ENCODE measurements around the gene GRID2IP. TPM values are rescaled to one million over a fixed set of nuclear protein-coding genes. Genes with fewer than 3 reads are reported as not detected.
"Not testable (repeated sequence)": the region's sequence is repeated elsewhere in the genome, so short reads cannot be mapped to it uniquely, and the experiment has no call there.

Gene GRID2IP
- total RNA-seq, 1 donor from 2014 or later, result 0.13 TPM

- Mint-ChIP-seq H3K4me3 (ENCODE audit: unreplicated experiment) (no peak overlapping the region), H3K27ac (ENCODE audit: unreplicated experiment) (no peak overlapping the region), H3K36me3 (ENCODE audit: unreplicated experiment) (peaks cover 28% of the 10 kb centered on the region), H3K27me3 (ENCODE audit: unreplicated experiment) (no peaks in the 10 kb centered on the region), H3K4me1 (ENCODE audit: unreplicated experiment) (peaks cover 5% of the 10 kb centered on the region), H3K9me3 (ENCODE audit: unreplicated experiment) (no peaks in the 10 kb centered on the region)
- no peak for TF ChIP-seq CTCF (IDR thresholded peaks at IDR 0.05)
- no peak for DNase-seq (ENCODE audit: extremely low spot score, unreplicated experiment)
Observed at GRCh38 chr7:6460303-6460702, 91.0 kb downstream of the GRID2IP start.

DNA sequence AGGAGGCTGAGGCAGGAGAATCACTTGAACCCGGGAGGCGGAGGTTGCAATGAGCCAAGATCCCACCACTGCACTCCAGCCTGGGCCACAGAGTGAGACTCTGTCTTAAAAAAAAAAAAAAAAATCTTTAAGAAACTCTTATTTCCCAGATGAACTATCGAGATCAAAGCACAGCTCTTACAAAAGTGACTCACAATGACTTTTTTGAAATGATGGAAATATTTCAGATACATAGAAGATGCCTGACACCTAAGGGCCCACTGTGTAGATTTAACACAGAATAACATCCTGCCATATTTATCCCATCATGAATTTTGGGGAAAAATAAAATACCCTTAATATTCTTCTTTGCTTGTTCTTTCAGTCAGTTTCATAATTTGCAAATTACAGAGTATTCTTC, 92.6 kb downstream of the GRID2IP start:
- not testable (repeated sequence) for H3K4me3 Mint-ChIP-seq (ENCODE audit: unreplicated experiment); H3K4me1 Mint-ChIP-seq (ENCODE audit: unreplicated experiment)

DNA sequence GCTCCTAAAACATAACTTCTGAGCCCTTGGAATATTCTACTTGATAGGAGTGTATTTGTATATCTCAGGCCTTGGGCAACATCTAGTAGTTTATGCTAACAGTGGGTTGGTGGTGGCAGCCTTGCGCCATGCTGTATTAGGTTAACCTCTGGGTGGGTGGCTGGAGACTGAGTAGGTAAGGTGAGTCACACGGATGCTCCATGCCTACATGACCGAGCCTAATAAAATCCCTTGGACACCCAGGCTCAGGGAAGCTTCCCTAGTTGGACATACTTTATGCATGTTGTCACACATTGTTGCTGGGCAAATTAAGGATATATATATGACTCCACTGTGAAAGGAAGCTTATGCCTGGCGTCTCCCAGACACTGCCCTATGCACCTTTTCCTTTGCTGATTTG, 97.5 kb downstream of the GRID2IP start:
- H3K27me3 Mint-ChIP-seq (ENCODE audit: unreplicated experiment), result no peaks in the 10 kb centered on the region
- H3K9me3 Mint-ChIP-seq (ENCODE audit: unreplicated experiment), result no peaks in the 10 kb centered on the region
- H3K27ac Mint-ChIP-seq (ENCODE audit: unreplicated experiment), result no peak overlapping the region
- H3K4me3 Mint-ChIP-seq (ENCODE audit: unreplicated experiment), result no peak overlapping the region
- H3K36me3 Mint-ChIP-seq (ENCODE audit: unreplicated experiment), result no peaks in the 10 kb centered on the region
- peaks cover 2% of the 10 kb centered on the region for H3K4me1 Mint-ChIP-seq (ENCODE audit: unreplicated experiment)
- no peak for DNase-seq (ENCODE audit: extremely low spot score, unreplicated experiment)
- TF ChIP-seq CTCF (IDR thresholded peaks at IDR 0.05), result no peak

More for the DNA sequence above, 92.6 kb downstream of the GRID2IP start:
- peaks cover 25% of the 10 kb centered on the region for H3K36me3 Mint-ChIP-seq (ENCODE audit: unreplicated experiment)
- H3K27me3 Mint-ChIP-seq (ENCODE audit: unreplicated experiment); DNase-seq (ENCODE audit: extremely low spot score, unreplicated experiment); H3K9me3 Mint-ChIP-seq (ENCODE audit: unreplicated experiment); H3K27ac Mint-ChIP-seq (ENCODE audit: unreplicated experiment): not testable (repeated sequence)

GRCh38 chr7:6451224-6451705, 100.0 kb downstream of the GRID2IP start:
- TF ChIP-seq CTCF (IDR thresholded peaks at IDR 0.05), result no peak
- Mint-ChIP-seq H3K4me3 (ENCODE audit: unreplicated experiment) (no peak overlapping the region), H3K27ac (ENCODE audit: unreplicated experiment) (no peak overlapping the region), H3K27me3 (ENCODE audit: unreplicated experiment) (no peaks in the 10 kb centered on the region), H3K36me3 (ENCODE audit: unreplicated experiment) (no peaks in the 10 kb centered on the region), H3K9me3 (ENCODE audit: unreplicated experiment) (no peaks in the 10 kb centered on the region), H3K4me1 (ENCODE audit: unreplicated experiment) (peaks cover 9% of the 10 kb centered on the region)
- no peak for DNase-seq (ENCODE audit: extremely low spot score, unreplicated experiment)

DNA sequence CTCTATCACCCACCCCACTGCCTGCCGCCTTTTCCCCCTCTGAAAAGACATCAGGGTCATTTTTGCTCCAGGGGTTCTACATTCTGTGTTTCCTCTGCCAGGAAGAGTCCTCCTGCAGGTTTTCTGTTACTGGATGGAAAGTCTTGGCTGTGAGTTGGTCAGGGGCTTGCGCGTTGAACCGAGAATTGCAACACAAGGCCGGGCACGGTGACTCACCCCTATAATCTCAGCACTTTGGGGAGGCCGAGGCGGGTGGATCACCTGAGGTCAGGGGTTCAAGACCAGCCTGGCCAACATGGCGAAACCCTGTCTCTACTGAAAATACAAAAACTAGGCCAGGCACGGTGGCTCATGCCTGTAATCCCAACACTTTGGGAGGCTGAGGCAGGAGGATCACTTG, 100.7 kb downstream of the GRID2IP start:
- DNase-seq (ENCODE audit: extremely low spot score, unreplicated experiment); H3K27ac Mint-ChIP-seq (ENCODE audit: unreplicated experiment); H3K4me3 Mint-ChIP-seq (ENCODE audit: unreplicated experiment); H3K9me3 Mint-ChIP-seq (ENCODE audit: unreplicated experiment); H3K27me3 Mint-ChIP-seq (ENCODE audit: unreplicated experiment); H3K36me3 Mint-ChIP-seq (ENCODE audit: unreplicated experiment): not testable (repeated sequence)
- peaks cover 12% of the 10 kb centered on the region for H3K4me1 Mint-ChIP-seq (ENCODE audit: unreplicated experiment)

DNA sequence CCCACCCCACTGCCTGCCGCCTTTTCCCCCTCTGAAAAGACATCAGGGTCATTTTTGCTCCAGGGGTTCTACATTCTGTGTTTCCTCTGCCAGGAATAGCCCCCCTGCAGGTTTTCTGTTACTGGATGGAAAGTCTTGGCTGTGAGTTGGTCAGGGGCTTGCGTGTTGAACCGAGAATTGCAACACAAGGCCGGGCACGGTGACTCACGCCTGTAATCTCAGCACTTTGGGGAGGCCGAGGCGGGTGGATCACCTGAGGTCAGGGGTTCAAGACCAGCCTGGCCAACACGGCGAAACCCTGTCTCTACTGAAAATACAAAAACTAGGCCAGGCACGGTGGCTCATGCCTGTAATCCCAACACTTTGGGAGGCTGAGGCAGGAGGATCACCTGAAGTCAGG, 101.4 kb downstream of the GRID2IP start:
- peaks cover 15% of the 10 kb centered on the region for H3K4me1 Mint-ChIP-seq (ENCODE audit: unreplicated experiment)
- H3K9me3 Mint-ChIP-seq (ENCODE audit: unreplicated experiment); DNase-seq (ENCODE audit: extremely low spot score, unreplicated experiment); H3K27me3 Mint-ChIP-seq (ENCODE audit: unreplicated experiment); H3K4me3 Mint-ChIP-seq (ENCODE audit: unreplicated experiment); H3K36me3 Mint-ChIP-seq (ENCODE audit: unreplicated experiment); H3K27ac Mint-ChIP-seq (ENCODE audit: unreplicated experiment): not testable (repeated sequence)
